Activated naive CD4-positive, alpha-beta T cell treated with anti-CD3 and anti-CD28 coated beads, Interleukin-2, amount 50 U/mL, for 72 hours (primary cell): ENCODE measurements around the gene PRSS50. TPM values are rescaled to one million over a fixed set of nuclear protein-coding genes. Genes with fewer than 3 reads are reported as not detected.
A peak's percentile ranks its signal among the peaks of the same experiment; 100 is the strongest.

Experiments used
- ATAC-seq, 2 donors: fragments of 150-1000 bp; cut with Tn5 transposase; 2 replicates each; pipeline ENCODE4 v1.10.0; 2021; ENCODE audit warnings: mild to moderate bottlenecking in 2 of 2, moderate library complexity in 2 of 2
- DNase-seq, 2 donors: peaks; one replicate each; pipeline ENCODE4 v3.0.0; 2021 to 2022; ENCODE audit warnings: low spot score in 2 of 2
- H3K27ac Mint-ChIP-seq, 2 donors: one replicate each; pipeline ENCODE4 v1.8.0; 2022; ENCODE audit warnings: mild to moderate bottlenecking in 2 of 2, mixed read lengths in 2 of 2
- H3K36me3 Mint-ChIP-seq, 2 donors: one replicate each; pipeline ENCODE4 v1.8.0; 2022; ENCODE audit warnings: mixed read lengths in 2 of 2
- H3K9me3 Mint-ChIP-seq, 2 donors: one replicate each; pipeline ENCODE4 v1.8.0; 2022; ENCODE audit warnings: mixed read lengths in 2 of 2
- total RNA-seq, 2 donors: library from RNA; stranded (reverse); gene quantifications; one replicate each; pipeline ENCODE4 v1.2.3, GENCODE V29; 2022

The PRSS50 gene
- total RNA-seq, 2 donors from 2014 or later, result not detected

GRCh38 chr3:46734773-46735172 is 17.1 kb upstream of the PRSS50 start:
- no peak overlapping the region for H3K27ac Mint-ChIP-seq
- ATAC-seq, result no peak
- H3K9me3 Mint-ChIP-seq, result no peaks in the 10 kb centered on the region
- no peak for DNase-seq
- H3K36me3 Mint-ChIP-seq, result no peaks in the 10 kb centered on the region

DNA sequence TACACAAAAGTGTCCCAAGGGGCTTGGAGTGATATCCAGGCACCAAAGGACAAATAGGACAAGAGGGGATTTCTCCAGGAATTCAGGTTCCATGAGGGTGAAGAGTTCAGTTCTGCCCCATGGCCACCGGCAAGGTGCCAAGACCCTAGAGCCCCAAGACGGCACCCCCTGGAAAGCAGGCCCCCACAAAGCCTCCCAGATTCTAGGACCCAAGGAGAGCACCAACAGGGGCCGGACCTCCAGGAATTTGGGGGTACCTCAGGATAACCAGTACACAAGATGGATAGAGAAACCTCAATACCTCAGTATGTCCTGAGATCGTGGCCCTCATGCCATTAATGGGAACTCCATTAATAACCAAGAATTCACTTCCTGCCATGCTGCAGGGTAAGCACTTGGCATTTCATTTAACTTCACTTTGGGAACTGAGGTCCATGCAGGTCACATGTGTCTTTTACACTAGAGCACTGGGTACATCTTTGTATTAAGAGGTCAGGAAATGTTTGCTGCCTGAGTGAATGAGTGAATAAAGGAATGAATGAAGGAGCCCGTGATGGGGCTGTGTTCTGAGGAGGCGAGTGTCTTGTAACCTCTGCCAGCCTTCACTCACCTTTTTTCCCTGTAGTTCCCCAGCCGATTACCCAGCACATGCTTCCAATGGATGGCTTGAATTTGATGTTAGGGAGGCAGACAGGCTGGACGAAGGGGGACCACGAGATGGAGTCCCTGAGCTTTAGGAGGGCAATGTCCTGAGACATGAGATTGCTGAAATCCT is 15.5 kb upstream of the PRSS50 start:
- no peaks in the 10 kb centered on the region for H3K9me3 Mint-ChIP-seq
- no peaks in the 10 kb centered on the region for H3K36me3 Mint-ChIP-seq
- DNase-seq (no peak), ATAC-seq (no peak)
- no peak overlapping the region for H3K27ac Mint-ChIP-seq

- DNase-seq, result no peak
- Mint-ChIP-seq H3K27ac (no peak overlapping the region), H3K9me3 (no peaks in the 10 kb centered on the region), H3K36me3 (no peaks in the 10 kb centered on the region)
- ATAC-seq, result no peak
Observed at GRCh38 chr3:46731795-46732194, 14.1 kb upstream of the PRSS50 start.

DNA sequence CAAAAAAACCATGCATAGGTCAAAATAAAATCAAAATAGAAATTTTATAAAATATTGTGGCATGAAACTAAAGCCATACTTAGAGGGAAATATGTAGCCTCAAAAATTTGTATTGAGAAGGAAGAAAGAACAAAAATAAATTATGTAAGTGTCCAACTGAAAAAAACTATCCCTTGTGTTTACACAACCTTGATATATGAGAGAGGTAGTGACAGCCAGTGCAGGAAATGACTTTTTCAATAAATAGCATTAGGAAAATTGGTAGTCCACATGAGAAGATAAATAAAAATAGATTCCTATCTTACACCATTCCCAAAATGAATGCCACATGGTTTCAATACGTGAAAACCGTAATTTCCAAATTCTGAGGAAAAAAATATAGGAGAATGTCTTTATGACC is 13.2 kb upstream of the PRSS50 start:
- DNase-seq (no peak), ATAC-seq (no peak)
- Mint-ChIP-seq H3K9me3 (no peaks in the 10 kb centered on the region), H3K36me3 (no peaks in the 10 kb centered on the region), H3K27ac (no peak overlapping the region)

DNA sequence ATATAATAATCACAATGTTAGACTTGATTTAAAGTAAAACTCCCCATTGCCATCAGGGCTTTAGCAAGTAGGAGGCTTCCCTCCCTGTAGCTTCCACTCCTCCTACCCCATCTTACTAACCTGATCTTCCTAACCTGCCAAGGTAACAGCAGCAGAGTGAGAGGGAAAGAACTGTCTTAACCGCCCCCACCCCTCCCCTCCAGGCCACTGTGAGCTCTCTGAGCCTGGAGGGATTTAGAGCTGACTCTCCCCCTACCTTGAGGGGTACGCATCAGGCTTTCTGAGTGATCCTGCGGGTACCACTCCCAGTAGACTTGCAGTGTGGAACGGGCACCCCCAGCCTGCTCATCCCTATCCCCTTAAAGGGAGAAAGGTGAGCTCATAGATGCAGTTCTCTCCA is 11.4 kb upstream of the PRSS50 start:
- Mint-ChIP-seq H3K36me3 (no peaks in the 10 kb centered on the region), H3K27ac (no peak overlapping the region), H3K9me3 (no peaks in the 10 kb centered on the region)
- no peak for DNase-seq
- no peak for ATAC-seq

DNA sequence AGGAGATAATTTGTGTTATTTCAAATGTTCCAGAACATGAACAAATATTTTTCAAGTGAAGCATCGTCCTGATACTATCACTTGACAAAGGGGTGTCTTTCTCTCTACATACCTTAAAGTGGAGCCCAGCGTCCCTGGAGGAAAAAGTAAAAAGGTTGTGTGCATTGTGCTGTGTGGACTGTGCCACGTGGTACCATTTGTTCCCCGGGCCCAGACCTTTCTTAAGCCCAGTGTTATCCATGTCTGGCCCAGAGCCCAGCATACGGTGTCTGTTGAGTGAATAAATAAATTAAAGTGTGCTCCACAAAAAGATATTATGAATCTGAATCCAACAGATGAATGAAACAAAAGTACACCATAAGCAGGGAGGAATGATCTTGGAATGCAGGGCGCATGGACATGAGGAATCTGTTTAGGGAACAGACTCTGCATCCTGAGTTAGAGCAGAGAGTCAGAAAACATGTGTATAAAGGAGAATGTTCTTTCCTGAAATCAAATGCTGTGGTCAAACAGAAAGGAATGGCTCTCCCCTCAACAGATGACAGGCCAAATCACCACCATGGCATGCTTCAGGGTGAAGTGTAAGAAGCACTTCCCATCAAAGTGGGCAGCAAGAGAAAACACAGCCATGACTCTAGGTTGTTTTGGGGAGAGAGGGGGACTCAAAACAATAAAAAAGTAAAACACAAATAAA is 8.1 kb upstream of the PRSS50 start:
- DNase-seq (no peak), ATAC-seq (no peak)
- Mint-ChIP-seq H3K27ac (no peak overlapping the region), H3K36me3 (no peaks in the 10 kb centered on the region), H3K9me3 (no peaks in the 10 kb centered on the region)

DNA sequence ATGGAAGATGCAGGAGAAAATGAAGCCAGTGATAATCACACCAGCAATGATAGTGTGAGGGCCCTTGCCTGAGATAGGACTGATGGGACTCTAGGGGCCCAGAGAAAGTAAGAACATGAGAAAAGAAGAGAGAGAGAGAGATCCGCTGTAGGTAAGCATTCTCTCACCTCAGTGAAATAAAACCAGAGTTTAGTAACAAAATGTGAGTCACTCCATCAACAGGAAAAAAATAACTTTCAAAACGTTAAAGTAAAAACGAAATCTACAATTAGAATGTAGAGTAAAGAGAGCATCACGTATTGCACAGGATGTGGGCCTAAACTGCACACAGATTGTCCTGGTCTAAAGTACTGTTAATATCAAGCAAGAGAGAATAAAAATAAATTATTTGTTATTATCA is 6.8 kb upstream of the PRSS50 start:
- ATAC-seq (peak in 1 of 2 donors; percentile 62), DNase-seq (no peak)
- Mint-ChIP-seq H3K9me3 (no peaks in the 10 kb centered on the region), H3K27ac (no peak overlapping the region), H3K36me3 (no peaks in the 10 kb centered on the region)

DNA sequence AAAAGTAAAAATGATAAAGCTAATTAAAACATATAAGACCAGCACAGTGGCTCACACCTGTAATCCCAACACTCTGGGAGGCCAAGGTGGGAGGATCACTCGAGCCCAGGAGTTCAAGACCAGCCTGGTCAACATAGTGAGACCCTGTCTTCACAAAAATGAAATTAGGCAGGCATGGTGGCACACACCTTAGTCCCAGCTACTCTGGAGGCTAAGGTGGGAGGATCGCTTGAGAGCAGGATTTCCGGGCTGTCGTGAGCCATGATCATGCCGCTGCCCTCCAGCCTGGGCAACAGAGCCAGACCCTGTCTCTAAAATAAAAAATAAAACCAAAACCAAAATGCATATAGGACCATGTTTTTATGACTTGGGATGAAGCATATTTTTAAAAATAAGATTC is 4.8 kb upstream of the PRSS50 start:
- no peak for ATAC-seq
- Mint-ChIP-seq H3K9me3 (no peaks in the 10 kb centered on the region), H3K36me3 (no peaks in the 10 kb centered on the region), H3K27ac (no peak overlapping the region)
- DNase-seq, result no peak

GRCh38 chr3:46721009-46721408 is 3.3 kb upstream of the PRSS50 start:
- DNase-seq (no peak), ATAC-seq (no peak)
- Mint-ChIP-seq H3K27ac (no peak overlapping the region), H3K9me3 (no peaks in the 10 kb centered on the region), H3K36me3 (no peaks in the 10 kb centered on the region)

- Mint-ChIP-seq H3K36me3 (no peaks in the 10 kb centered on the region), H3K27ac (no peak overlapping the region), H3K9me3 (no peaks in the 10 kb centered on the region)
- DNase-seq (no peak), ATAC-seq (no peak)
Observed at GRCh38 chr3:46719735-46720271, 2.1 kb upstream of the PRSS50 start.

DNA sequence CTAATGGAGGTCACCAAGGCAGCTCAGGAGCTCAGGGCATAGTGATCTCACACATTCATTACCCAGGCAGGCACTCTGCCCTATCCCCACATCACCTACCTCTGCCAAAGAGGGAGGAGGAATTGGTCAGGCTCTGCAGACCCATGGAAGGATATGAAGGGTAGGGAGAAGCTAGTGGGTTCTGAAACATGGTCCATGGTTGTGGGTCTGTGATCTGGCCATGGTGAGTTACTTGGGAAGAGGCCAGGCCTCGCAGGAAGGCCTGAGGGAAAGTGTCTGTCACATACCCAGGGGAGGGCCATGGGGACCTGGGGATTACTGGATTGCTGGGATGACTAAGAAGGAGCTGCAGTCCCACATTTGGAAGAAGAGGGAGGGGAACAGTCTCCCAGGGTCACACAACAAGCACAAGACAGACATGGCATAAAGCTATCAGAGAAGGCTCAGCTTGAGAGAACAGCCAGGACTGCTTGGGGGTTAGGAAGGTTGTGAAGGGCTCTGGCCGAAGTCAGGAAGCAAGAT is 1.4 kb upstream of the PRSS50 start:
- Mint-ChIP-seq H3K36me3 (no peaks in the 10 kb centered on the region), H3K27ac (no peak overlapping the region), H3K9me3 (no peaks in the 10 kb centered on the region)
- no peak for DNase-seq
- ATAC-seq, result no peak

GRCh38 chr3:46716461-46717441 is 918 bp downstream of the PRSS50 start:
- Mint-ChIP-seq H3K36me3 (no peaks in the 10 kb centered on the region), H3K9me3 (no peaks in the 10 kb centered on the region), H3K27ac (no peak overlapping the region)
- DNase-seq, result no peak
- no peak for ATAC-seq

GRCh38 chr3:46715507-46716175 is 2.0 kb downstream of the PRSS50 start:
- Mint-ChIP-seq H3K36me3 (no peaks in the 10 kb centered on the region), H3K9me3 (no peaks in the 10 kb centered on the region), H3K27ac (no peak overlapping the region)
- ATAC-seq (no peak), DNase-seq (no peak)

GRCh38 chr3:46714728-46715506 is 2.8 kb downstream of the PRSS50 start:
- Mint-ChIP-seq H3K9me3 (no peaks in the 10 kb centered on the region), H3K36me3 (no peaks in the 10 kb centered on the region), H3K27ac (no peak overlapping the region)
- DNase-seq (no peak), ATAC-seq (no peak)

- Mint-ChIP-seq H3K36me3 (no peaks in the 10 kb centered on the region), H3K9me3 (no peaks in the 10 kb centered on the region), H3K27ac (no peak overlapping the region)
- DNase-seq (no peak), ATAC-seq (peak in 1 of 2 donors; percentile 53)
Observed at GRCh38 chr3:46713898-46714552, 3.6 kb downstream of the PRSS50 start.
